RWPE2 (cell line): ENCODE results near the gene MYOF.
A peak's percentile ranks its signal among the peaks of the same experiment; 100 is the strongest.

Experiments used
- ATAC-seq: fragments of 200-7000 bp; cut with Tn5 transposase; 3 replicates; pipeline ENCODE4 v1.9.1; 2021; ENCODE audit warnings: low read depth
- DNase-seq: peaks from one replicate; pipeline ENCODE4 v3.0.0-alpha.2; 2020; ENCODE audit warnings: low spot score
- H3K27ac ChIP-seq: fragments of 450-650 bp; 2 replicates; pipeline ENCODE4 v1.5.1; 2017; ENCODE audit warnings: mild to moderate bottlenecking; ENCODE audit not compliant: poor library complexity, severe bottlenecking
- H3K27me3 ChIP-seq: fragments of 250-450 bp; sonication (Bioruptor Pico); 2 replicates; pipeline ENCODE4 v1.5.1; 2021; ENCODE audit warnings: mild to moderate bottlenecking, moderate library complexity; ENCODE audit not compliant: insufficient read depth, poor library complexity, severe bottlenecking
- H3K36me3 ChIP-seq: fragments of 250-450 bp; sonication (Bioruptor Pico); 2 replicates; pipeline ENCODE4 v1.5.1; 2020; ENCODE audit warnings: low read depth, mild to moderate bottlenecking, moderate library complexity
- H3K4me1 ChIP-seq: fragments of 250-450 bp; sonication (Bioruptor Pico); 2 replicates; pipeline ENCODE4 v1.5.1; 2021; ENCODE audit warnings: mild to moderate bottlenecking, moderate library complexity; ENCODE audit not compliant: insufficient read depth, poor library complexity, severe bottlenecking
- H3K4me3 ChIP-seq: fragments of 250-450 bp; sonication (Bioruptor Pico); 2 replicates; pipeline ENCODE4 v1.5.1; 2021; ENCODE audit warnings: mild to moderate bottlenecking, moderate library complexity; ENCODE audit not compliant: severe bottlenecking
- H3K9me3 ChIP-seq: fragments of 250-450 bp; sonication (Bioruptor Pico); 2 replicates; pipeline ENCODE4 v1.5.1; 2021; ENCODE audit warnings: mild to moderate bottlenecking, moderate library complexity; ENCODE audit not compliant: severe bottlenecking
- TF ChIP-seq, protein P1 (sequence below): fragments of 450-650 bp; IDR thresholded peaks from one replicate; pipeline ENCODE4 v1.5.1; 2017; ENCODE audit warnings: mild to moderate bottlenecking, moderate library complexity; ENCODE audit not compliant: poor library complexity, severe bottlenecking

The MYOF gene

DNA sequence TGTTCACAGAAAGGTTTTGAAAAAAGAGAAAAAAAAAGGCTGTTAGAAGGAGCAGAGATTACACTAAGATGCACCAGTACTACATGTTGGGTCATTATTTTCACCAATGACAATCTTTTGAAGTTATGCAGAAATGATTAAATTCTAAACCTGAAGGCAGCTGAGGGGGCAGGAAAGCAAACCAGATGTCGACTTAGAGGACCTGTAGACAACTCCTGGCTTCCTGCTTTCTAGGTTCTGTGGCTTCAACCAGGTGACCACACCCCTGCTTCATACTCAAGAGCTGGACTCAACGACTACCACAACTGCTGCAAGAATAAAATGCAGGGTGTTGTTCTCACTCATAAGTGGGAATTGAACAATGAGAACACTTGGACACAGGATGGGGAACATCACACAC, 30.0 kb downstream of the MYOF start:
- TF ChIP-seq, protein P1, sequence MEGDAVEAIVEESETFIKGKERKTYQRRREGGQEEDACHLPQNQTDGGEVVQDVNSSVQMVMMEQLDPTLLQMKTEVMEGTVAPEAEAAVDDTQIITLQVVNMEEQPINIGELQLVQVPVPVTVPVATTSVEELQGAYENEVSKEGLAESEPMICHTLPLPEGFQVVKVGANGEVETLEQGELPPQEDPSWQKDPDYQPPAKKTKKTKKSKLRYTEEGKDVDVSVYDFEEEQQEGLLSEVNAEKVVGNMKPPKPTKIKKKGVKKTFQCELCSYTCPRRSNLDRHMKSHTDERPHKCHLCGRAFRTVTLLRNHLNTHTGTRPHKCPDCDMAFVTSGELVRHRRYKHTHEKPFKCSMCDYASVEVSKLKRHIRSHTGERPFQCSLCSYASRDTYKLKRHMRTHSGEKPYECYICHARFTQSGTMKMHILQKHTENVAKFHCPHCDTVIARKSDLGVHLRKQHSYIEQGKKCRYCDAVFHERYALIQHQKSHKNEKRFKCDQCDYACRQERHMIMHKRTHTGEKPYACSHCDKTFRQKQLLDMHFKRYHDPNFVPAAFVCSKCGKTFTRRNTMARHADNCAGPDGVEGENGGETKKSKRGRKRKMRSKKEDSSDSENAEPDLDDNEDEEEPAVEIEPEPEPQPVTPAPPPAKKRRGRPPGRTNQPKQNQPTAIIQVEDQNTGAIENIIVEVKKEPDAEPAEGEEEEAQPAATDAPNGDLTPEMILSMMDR, result no peak
- ATAC-seq (no peak), DNase-seq (no peak)
- Histone ChIP-seq H3K36me3 (peaks cover 96% of the 10 kb centered on the region), H3K9me3 (no peaks in the 10 kb centered on the region), H3K27me3 (no peaks in the 10 kb centered on the region), H3K4me1 (peaks cover 2% of the 10 kb centered on the region), H3K27ac (peak overlapping the region; percentile 14), H3K4me3 (no peak overlapping the region)

DNA sequence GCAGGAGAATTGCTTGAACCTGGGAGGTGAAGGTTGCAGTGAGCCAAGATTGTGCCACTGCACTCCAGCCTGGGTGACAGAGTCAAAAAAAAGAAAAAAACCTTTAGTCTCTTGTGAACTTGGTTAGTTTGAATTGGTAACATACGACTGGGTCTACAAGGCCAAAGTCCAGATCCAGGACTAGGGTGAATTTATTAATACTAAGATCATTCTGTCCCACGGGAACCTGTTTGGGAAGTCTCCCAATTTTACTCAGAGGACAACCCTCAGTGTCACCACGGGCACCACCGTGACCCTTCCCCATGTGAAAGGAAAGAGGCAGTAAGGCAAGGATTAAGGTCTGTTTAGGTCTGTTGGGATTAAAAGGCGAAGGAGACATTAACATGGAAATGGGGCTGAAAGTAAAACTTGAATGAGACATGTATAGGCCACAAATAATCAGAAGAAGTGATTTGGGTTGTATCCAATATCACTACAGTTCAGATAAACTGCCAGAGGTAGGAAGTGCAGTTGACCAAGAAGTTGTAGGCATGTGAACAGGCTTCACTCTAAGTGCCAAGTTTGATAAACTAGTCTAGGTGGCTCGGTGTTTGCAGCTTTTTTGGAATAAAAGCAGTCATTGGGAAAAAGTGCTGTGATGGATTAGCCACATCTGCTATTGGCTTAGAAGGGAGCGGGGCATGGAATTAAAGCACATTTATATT, 30.7 kb downstream of the MYOF start:
- TF ChIP-seq, protein P1, result no peak
- DNase-seq (no peak), ATAC-seq (no peak)
- Histone ChIP-seq H3K27me3 (no peaks in the 10 kb centered on the region), H3K27ac (peak overlapping the region; percentile 14), H3K4me3 (no peak overlapping the region), H3K36me3 (peaks cover 94% of the 10 kb centered on the region), H3K9me3 (no peaks in the 10 kb centered on the region), H3K4me1 (peaks cover 10% of the 10 kb centered on the region)

DNA sequence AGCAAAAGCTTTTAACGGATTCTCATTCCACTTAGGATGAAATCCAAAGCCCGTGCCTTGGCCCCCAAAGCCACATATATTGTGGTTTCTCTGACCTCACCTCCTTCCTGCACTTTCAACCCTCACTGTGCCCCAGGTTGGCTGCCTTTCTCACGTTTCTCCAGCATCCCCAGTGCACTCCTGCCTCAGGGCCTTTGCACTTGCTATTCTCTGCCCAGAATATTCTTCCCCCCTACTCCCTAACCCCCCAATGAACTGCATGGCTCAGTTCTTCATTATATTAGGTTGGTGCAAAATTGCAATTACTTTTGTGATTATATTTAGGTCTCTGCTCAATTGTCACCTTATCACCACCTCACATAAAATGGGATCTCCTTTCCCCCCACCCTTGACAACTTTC, 34.2 kb downstream of the MYOF start:
- TF ChIP-seq, protein P1, result no peak
- Histone ChIP-seq H3K4me1 (peaks cover 26% of the 10 kb centered on the region), H3K27me3 (no peaks in the 10 kb centered on the region), H3K4me3 (no peak overlapping the region), H3K36me3 (peaks cover 86% of the 10 kb centered on the region), H3K27ac (peak overlapping the region; percentile 99), H3K9me3 (no peaks in the 10 kb centered on the region)
- ATAC-seq (no peak), DNase-seq (no peak)

DNA sequence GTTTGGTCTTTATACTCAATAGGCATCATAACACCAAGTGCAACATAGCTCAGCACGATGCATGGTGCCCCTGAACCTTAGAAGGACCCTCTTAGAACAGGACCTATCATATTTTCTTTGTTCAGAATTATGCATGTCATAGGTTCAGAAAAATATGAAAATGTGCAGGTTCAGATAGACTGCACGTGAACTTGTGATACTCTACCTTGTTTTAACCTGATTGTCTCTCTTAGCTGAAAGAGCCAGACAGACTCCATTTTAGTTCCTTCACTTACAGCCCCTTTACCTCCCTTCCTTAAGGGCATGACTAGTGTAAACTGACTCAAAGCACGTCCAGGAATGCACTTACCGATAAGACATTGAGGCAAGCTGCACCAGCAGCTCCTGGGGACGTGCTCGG, 35.1 kb downstream of the MYOF start:
- H3K4me3 ChIP-seq, result no peak overlapping the region
- peak overlapping the region; percentile 99 for H3K27ac ChIP-seq
- H3K9me3 ChIP-seq, result no peaks in the 10 kb centered on the region
- H3K36me3 ChIP-seq, result peaks cover 85% of the 10 kb centered on the region
- TF ChIP-seq, protein P1, result no peak
- ATAC-seq, result no peak
- no peak for DNase-seq
- H3K4me1 ChIP-seq, result peaks cover 35% of the 10 kb centered on the region
- no peaks in the 10 kb centered on the region for H3K27me3 ChIP-seq

DNA sequence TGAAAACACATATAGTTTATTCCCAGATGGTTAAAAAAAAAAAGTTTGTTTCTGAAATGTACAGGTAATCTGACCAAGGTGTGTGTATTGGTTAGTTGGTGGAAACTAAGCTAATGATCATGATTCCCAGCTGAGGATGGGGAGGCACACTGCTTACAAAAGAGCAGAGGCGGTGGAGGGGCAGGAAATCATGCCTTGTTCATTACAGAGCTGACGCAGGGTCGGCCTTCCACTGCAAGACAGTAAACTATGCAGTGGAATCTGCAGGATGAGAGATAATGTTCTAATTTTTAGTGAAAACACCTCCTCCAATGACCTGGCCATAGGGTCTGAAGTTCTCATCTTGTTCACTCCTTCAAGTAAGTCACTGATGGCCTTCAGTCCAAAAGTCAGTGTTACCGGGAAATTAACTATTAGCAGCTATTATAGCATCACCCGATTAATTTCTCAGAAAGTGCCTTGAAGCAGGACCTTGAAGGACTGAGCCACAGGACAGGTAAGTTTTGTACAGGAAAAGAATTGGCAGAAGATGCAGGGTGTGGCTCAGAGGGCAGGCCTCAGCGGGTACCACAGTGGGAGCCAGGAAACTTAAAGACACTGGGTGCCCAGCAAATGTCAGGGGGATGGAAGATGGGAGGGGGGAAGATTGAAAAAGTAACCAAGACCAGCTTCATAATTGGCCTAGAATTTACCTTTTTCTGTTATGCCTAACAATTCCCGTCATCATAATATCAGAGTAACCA, 36.0 kb downstream of the MYOF start:
- TF ChIP-seq, protein P1, result no peak
- Histone ChIP-seq H3K27me3 (no peaks in the 10 kb centered on the region), H3K9me3 (no peaks in the 10 kb centered on the region), H3K27ac (peak overlapping the region; percentile 99), H3K4me3 (no peak overlapping the region), H3K4me1 (peaks cover 43% of the 10 kb centered on the region), H3K36me3 (peaks cover 82% of the 10 kb centered on the region)
- DNase-seq (no peak), ATAC-seq (peak; percentile 32)
